GM19395 (cell line): Measurements from ENCODE around the gene RAB36.

ENCODE experiments used
- ATAC-seq: cut with Tn5 transposase; IDR thresholded peaks from one replicate; pipeline ENCODE4 v1.9.1; 2021; ENCODE audit warnings: mild to moderate bottlenecking, moderate library complexity; ENCODE audit not compliant: unreplicated experiment

RAB36 gene

DNA sequence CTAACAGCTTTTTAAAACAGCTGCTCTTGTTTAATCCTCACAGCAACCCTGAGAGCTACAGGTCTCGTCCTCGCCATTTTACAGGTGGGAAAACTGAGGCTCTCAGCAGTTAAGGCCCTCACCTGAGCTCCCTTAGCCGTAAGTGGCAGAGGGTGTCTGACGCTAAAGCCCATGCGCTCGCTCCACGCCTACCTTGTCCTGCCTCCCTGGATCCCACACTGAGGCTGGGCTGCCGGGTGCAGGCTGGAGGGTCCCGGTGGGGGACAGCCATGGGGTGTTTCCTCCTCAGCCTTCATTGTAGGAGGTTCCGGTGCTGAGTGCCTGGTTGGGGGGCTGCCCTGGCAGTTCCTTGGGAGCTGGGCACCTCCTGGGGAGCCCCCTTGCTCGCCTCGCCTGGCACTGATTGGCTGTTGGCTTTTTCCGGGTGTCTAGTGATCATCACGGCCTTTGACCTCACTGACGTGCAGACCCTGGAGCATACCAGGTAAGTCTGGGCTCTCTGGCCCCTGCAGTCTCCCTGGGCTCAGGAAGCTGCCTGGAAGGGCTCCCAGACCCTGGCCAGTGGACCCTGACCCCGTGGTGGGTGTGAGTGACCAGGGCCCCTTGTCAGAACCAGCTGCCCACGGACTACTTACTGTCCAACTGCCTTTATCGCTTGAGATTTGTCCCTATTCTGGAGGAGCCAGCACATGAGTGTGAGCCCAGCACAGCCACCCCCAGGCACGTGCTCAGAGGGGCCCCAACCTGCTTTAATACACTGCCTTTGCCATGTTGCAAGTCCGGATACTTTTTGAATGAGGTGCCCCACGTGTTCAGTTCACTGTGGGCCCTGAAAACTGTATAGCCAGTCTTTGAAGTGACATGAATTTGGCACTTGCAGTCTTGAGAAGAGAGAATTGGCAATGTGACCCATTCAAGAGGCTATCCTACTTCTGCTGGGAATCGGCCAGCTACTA, 12.6 kb downstream of the RAB36 start:
- no peak for ATAC-seq

DNA sequence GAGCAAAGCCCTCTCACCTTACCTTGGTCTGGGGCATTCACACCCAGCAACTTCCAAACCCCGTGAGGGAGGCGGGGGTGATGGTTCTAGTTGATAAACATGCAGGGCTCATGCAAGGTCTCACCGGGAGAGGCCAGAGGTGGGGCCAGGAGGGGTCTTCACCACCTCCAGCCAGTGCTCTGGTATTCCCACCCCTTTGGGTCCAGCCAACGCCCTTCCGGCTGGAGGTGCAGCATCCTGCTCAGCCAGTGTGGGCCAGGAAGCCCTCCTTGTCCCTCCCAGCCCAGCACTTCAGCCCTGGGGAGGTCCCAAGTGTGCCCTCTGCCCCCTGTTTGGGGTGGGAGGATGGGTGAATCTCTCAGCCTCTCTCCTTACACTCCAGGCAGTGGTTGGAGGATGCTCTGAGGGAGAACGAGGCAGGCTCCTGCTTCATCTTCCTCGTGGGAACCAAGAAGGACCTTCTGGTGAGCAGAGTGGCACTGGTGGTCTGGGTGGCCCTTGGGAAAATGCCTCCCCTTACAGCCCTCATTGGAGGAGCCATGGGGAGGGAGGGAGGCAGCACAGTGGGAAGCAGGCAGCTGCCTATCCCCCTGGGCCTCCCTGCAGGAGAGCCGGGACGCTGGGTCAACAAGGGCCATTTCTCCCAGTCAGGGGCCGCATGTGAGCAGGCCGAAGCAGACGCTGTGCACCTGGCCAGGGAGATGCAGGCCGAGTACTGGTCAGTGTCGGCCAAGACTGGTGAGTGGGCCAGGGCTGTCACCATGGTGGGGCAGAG, 13.4 kb downstream of the RAB36 start:
- ATAC-seq = no peak

DNA sequence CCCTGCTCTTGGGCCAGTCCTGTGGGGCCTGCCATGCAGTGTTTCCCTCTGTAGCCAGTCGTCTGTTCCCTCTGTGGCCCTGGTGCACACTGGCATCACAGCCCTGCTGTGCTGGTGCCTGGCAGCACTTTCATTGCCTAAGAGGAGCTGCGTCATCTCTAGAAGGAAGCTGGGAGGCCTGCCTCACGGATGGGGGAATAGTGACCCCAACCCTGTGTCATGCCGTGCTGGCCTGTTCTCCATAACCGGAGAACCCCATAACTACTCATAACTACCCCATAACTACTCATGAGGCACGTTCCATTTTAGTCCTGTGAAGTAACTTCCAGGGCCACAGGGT, 14.0 kb downstream of the RAB36 start:
- ATAC-seq = no peak

DNA sequence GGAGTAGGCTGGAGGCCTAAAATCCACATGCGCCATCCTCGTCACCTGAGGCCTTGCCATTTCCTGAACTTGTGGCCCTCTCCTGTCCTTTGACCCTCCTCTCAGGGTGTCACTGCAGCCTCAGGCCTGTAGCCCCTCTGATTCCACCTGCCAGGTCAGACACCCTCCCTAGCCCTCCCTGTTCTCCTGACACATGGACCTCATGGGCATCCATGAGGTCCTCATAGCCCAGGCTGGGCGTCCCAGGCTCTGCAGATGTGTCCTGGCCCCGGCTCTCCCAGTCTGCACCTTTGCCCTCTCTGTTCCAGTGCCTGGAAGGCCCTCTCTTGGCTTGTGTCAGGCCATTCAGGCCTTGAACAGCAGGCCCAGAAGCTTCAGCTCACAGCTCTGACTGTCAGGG, 15.8 kb downstream of the RAB36 start:
- ATAC-seq = no peak

DNA sequence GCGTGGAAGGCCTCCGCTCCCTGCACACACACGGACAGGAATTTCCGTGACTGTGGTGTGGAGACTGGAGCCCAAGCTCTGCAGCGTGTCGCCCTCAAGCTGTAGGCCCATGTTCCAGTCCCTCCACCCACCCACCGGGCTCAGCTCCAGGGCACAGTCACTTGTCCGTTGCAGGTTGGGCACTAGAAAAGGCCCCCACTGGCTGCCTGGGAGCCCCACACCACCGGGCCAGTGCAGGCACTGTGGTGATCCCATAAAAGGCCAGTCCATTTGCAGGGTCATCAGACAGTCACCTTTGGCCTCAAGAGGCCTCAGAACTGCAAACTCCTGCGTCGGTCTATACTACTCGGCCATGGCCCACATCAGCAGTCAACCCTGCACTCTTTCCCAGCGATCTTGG, 16.3 kb downstream of the RAB36 start:
- ATAC-seq = no peak

DNA sequence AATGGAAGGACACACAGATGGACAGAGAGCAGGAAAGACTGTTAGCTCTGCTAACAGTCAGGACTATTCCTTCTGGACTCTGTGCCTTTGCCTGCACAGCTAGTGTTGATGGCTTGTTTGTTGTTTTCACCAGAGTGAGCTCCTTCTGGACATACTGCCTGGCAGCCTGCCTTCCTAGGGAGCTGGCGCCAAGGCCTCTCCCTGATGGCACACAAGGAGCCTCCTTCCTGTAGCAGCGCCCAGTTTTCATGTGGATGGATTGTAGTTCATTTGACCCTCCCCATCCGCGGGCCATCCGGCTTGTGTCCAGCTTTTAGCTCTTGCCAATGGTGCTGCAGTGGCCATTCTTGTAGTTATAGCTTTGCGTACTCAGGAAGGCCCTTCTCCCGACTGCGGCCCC, 18.4 kb downstream of the RAB36 start:
- ATAC-seq = no peak

DNA sequence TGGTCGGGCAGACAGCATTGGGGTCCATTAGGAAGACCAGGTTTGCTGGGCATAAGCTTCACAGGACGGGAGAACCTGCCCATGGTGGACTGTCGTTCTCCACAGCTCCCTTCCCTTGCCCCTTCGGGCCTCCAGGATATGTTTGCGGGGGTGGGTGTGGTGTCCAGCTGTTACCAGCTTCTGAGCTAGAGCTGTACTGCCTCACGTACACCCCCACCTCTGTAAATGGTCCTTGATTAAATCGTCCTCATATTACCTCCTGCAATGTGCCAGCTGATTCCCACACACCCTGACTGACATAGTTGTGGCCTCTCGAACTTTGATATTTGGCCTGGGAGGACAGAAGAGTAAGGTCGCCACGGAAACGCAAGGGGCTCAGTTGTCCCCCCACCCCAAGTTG, 18.8 kb downstream of the RAB36 start:
- ATAC-seq = no peak

DNA sequence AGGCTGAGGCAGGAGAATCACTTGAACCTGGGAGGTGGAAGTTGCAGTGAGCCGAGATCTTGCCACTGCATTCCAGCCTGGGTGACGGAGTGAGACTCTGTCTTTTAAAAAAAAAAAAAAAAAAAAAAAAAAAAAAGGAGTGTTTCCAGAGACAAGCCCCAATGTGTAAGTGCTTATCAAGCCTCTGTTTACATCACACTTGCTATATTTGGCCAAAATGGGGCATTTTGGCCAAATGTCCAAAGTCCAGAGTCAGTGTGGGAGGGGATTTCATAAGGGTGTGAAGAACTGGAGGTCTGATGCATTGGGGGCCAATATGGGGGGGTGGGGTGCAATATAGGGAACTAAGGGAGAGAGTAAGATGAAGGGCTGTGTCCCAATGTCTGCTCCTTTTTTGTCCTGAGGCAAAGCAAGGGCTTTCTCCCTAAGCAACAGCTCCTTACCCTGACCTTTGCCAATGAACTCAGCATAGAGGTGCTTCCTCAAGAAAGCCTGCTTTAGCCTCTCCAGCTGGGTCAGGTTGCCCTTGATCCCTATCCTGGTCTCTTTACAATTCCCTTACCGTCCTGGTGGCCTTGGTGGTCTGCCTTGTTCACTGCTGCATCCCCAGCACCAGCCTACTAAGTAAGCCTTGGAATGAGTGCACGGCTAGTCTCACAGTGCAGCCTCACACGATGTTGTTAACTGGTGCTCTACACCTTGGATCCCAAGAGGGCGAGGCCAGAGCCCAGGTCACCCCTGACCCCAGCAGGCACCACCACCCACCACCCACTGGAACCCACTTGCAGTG, 21.0 kb downstream of the RAB36 start:
- ATAC-seq = no peak

DNA sequence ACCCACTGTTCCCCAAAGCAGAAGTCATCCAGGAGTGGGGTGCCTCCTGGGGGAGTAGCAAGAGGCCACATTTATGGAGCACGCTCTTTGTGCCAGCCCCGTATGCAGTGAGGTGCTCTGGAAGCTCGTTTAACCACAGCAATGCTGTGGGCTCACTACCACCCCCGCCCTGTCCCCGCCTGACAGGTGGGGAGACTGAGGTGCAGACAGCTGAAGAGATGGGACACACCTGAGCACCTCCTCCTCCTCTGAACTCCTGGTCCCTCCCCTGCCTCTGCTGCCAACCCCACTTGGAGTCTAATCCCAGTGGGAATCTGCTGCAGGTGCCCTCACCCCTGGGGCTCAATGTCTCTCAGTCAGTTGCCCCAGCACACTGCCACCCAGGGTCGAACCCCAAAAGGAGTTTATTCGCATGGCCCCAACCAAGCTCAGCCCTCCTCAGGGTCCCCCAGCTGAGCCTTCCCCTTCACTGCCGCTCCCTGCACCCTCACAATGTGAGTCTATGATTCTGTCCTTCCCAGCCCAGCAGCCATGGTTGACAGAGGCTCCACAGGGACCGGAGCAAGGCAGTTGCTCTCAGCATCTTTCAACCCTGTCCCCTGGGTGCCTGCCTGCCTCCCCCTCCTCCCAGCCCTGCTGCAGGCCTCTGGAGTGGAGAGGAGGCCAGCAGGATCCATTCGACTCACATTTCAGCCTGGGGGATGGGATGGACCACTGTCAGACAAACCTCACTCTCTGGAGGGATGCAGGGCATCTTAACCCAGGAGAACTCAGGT, 21.8 kb downstream of the RAB36 start:
- no peak for ATAC-seq

DNA sequence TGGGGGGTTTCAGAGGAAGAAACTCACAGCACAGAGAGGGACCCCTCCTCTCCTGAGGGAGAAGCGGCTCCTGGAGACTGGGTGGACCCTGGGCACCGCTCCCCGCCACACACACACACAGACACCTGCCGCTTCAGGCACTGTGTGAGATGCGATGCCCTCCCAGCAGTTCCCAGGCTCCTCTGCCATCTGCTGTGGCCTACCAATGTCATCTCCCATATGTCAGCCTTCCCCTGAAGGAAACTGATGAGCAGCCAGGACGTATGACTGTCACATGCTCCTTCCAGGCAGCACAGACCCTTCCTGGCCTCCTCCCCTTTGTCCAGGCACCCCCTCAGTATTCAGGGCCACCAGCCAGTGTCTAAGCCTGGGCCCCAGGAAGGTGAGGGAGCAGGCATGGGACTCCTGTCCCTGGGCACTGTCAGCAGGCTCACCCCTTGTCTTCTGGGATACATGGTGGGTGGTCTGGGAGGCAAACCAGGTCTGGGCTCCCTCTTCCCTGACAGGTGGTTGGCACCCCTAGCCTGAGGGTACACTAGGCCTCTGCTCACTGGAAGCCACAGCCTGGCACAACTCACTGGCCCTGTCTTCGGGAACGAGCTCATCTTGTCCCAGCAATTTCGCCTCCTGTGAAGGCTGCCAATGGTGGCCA, 23.2 kb downstream of the RAB36 start:
- no peak for ATAC-seq

DNA sequence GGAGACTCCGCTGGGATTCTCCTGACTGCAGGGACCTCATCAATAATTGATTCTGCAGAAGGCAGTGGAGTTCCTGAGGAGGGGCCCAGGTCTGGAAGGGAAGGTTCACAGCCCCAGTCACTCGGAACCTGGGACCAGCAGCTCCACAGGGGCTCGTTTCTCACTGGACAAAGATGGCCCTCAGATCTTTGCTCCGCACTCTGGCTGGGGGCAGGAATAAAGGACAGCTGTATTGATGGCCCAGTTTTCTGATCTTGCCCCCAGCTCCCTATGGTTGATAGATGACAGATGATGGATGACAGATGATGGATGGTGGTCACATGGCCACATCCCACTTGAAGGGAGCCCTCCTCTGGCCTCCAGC, 23.7 kb downstream of the RAB36 start:
- no peak for ATAC-seq

DNA sequence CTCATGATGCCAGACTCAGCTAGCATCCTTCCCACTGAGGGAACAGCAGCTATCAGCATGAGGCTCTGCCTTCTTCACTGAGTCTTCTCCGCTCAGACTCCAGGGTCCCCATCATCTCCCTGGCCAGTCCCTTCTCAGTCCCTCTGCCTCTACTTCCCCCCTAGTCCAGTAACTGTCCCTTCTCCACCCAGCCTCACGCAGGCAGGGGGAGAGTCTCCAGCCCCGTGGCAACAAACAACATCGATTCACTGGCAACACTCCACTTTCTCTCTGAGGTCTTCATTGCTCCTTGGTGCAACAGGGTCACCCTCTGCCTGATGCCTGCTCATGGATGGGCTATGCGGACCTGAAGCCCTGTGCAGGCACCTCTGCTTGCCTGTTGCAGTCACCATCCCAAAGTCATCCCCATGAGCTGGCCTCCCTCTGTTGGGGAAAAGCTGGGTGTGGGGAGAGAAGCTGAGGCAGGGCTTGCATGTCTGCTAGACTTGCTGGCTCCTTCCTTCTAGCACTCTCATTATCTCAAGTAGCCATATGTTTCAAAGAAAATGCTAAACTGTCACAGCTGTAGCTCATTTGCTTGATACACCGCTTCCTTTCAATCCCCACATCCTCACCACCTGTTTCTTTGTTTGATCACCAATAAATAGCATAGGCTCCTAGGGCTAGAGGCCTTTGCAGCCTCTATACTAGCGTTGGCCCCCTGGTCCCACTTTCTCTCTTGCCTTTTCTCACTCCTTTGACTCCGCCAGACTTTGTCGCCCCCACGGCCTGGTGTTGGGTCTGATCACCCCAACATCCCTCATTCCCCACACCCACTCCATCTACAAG, 30.8 kb downstream of the RAB36 start:
- ATAC-seq = no peak

DNA sequence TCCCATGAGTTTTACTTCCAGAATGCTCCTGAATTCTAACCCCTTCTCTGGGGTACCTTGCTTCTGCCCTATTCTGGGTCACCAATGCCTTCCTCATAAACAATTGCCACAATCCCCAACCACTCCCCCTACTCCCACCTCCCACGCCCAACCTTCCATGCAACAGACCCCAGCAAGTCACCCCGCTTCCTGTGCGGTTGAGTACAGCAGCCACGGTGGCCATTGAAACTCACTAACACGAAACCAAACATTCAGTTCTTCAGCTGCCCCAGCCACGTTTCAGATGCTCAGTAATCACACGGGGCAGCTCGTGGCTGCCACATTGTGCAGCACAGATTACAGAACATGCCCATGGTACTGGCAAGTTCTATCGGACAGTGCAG, 31.4 kb downstream of the RAB36 start:
- ATAC-seq = no peak

DNA sequence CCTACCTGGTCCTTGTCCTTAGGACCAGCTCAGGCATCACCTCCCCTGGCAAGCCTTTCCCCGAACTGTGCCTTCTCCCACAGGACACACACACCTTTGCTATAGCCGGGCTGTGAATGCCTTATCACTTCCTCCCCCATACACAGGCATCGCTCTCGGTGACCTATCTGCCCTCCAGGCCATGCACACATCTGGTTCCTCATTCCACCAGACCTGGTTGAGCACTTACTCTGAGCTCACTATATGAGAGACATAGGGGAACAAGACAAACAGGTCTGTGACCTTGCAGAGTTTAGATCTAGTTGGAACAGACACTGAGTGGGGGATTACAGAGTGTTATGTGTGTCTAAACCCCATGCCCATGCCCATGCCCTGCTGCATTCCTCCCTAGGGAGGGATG, 31.9 kb downstream of the RAB36 start:
- ATAC-seq = no peak

DNA sequence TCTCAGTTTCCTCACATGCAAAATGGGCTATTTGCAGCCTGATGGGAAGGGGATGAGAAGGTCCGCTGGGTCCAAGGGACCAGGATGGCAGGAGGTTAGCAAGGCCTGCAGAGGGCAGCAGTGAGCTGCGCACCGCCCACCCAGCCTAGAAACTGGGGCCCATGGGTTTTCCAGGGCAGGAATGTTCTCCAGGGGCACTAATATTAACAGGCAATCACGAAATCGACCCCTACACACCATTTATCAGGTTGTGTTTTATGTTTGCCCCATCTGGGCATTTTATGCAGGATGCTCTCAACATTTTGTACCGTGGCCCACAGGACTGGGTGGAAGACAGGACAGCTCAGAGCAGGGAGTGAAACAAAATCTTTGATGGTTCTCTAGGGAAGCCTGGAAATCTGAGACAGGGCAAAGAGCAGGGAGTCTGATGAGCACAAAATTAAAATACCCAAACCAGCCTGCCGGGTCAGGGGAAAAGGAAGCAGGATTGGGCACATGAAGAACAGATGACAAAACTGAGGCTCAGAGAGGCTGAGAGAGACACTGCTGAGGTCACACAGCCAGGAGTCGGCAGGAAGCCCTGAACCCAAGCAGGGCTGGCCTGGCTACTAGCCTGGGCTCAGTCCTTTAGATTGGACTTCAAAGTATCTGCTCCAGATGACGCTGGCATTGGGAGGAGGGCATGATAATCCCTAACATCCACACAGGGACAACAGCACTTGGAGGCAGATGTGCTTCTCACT, 33.4 kb downstream of the RAB36 start:
- ATAC-seq = no peak

DNA sequence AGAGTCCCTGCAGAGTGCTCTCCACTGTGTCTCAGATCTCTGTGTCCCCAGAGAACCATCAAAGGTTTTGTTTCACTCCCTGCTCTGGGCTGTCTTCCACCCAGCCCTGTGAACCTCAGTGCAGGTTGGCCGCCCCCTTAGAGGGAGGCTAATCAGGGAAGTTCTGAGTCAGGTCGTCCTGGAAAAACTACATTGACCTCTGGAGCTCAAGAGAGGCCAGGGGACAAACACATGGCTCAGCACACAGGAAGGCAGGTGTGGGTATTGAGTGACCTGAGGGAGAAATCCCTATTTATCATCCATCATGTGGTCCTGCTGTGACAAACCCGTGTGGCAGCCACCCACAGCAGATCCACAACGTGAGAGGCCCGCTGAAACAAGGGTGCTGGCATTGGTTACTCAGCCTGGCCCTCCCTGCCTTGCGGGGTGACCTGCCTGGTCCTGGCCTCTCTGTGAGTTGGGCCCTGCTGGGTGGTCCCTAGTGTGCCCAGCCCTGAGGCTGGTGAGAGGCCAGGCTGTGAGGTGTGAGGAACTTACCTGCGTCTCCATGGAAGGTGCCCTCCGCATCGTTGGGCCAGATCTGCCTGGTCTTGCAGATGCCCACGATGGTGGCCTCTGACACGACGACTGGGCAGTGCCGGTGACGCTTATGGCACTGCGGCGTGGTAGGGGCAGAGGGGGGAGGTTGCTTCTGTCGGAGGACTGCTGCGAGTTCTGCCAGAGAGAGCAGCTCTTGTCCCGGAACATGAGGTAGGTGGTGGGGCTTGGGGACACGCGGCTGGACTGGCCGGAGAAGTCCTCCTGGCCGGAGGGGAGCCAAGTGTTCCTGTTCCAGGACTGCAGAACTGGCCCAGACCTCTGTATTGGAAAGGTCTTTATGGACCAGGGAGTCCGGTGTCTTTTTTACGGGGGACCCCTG, 34.4 kb downstream of the RAB36 start:
- no peak for ATAC-seq

DNA sequence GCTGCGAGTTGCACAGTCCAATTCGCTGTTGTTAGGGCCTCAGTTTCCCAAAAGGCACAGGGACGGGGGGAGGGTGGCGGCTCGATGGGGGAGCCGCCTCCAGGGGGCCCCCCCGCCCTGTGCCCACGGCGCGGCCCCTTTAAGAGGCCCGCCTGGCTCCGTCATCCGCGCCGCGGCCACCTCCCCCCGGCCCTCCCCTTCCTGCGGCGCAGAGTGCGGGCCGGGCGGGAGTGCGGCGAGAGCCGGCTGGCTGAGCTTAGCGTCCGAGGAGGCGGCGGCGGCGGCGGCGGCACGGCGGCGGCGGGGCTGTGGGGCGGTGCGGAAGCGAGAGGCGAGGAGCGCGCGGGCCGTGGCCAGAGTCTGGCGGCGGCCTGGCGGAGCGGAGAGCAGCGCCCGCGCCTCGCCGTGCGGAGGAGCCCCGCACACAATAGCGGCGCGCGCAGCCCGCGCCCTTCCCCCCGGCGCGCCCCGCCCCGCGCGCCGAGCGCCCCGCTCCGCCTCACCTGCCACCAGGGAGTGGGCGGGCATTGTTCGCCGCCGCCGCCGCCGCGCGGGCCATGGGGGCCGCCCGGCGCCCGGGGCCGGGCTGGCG, 35.1 kb downstream of the RAB36 start, which contains the start of gene BCR:
Gene BCR, plus strand, starts transcription at position 209 of the 592 bp plus-strand sequence. CDS start 452 bp downstream, outside the sequence.
- ATAC-seq = no peak
